HG03342 (cell line): ENCODE measurements around the gene IGLL5.
"Not testable (repeated sequence)": the region's sequence is repeated elsewhere in the genome, so short reads cannot be mapped to it uniquely, and the experiment has no call there.

Experiments used
- ATAC-seq: cut with Tn5 transposase; IDR thresholded peaks from one replicate; pipeline ENCODE4 v1.9.1; 2021; ENCODE audit warnings: mild to moderate bottlenecking, moderate library complexity; ENCODE audit not compliant: unreplicated experiment

Gene IGLL5

GRCh38 chr22:22883090-22883727 is 4.4 kb upstream of the IGLL5 start:
- ATAC-seq = no peak

- no peak for ATAC-seq
These were observed 3.4 kb upstream of the IGLL5 start for GRCh38 chr22:22884010-22884887.

GRCh38 chr22:22884888-22885840 is 2.5 kb upstream of the IGLL5 start:
- no peak for ATAC-seq

- ATAC-seq = no peak
These were observed 1.1 kb upstream of the IGLL5 start for GRCh38 chr22:22886546-22886945.

DNA sequence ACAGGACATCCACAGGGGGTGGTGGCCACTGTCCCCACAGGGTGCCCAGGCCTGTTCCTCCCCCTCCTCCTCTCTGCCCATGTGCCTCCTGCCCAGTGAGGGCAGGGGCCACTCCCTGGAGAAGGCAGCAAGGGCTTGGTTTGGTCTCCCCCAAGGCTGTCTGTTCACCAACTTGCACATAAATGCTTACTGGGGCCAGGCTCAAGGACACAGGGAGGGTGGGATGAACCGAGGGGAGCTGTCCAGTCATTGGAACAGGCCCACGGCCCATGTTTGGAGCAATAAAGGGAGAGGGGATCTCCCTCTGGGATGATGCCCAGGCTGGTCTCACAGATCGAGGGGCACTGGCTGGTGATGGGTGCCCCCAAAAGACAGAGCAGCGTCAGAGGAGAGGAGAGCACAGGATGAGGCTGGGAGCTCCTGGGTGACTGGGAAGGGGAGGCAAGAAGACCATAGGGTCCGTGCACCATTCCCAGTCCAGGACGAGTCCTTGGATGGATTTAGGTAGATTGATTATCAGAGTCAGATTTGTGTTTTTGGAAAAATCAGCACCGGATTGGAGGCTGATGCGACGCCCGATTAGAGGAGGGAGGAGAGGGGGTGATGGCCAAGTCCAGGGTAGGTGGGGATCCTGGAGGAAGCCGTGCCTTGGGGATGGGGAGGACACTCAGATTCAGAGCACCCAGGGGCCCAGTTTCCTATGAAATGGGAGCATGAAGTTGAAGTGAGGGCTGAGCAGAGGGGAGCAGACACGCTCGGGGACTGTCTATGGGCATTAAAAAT is 1.1 kb downstream of the IGLL5 start:
- ATAC-seq = no peak

DNA sequence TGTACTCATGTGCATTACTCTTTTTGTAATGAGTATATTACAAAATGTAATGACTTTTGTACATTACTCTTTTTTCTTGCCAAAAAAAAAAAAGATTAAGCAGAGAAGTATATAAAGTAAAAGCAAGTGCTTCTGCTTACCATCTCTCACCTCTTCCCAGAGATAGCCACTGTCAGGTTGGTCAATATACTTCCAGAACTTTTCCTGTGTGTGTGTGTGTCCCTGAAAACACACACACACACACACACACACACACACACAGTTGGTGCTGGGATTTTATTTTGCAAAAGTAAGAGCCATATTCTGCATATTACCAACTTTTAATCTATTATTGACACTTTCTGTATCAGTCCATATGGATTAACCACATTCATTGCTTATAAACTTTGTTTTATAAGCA is 2.5 kb downstream of the IGLL5 start:
- ATAC-seq = no peak

DNA sequence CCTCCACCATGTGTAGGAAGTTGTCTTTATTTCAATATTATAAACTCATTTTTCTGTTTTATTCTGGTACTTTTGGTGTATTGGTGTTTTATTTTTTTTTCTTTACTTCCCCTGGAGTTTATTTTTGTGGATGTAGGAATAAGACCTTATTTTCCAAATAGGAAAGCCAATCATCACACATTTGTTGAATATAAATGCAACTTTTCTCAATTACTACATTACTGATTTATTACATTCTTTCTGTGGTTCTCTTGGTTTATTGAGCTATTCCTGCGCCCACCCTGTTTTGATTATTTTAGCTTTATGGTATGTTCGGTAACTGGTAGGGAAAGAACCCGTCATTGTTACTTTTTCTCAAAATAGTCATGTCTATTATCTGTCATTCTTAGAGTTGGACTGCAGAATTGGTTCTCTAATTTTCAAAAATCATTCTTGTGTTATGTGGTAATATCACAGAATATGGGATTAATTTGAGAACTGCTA is 3.6 kb downstream of the IGLL5 start:
- no peak for ATAC-seq

DNA sequence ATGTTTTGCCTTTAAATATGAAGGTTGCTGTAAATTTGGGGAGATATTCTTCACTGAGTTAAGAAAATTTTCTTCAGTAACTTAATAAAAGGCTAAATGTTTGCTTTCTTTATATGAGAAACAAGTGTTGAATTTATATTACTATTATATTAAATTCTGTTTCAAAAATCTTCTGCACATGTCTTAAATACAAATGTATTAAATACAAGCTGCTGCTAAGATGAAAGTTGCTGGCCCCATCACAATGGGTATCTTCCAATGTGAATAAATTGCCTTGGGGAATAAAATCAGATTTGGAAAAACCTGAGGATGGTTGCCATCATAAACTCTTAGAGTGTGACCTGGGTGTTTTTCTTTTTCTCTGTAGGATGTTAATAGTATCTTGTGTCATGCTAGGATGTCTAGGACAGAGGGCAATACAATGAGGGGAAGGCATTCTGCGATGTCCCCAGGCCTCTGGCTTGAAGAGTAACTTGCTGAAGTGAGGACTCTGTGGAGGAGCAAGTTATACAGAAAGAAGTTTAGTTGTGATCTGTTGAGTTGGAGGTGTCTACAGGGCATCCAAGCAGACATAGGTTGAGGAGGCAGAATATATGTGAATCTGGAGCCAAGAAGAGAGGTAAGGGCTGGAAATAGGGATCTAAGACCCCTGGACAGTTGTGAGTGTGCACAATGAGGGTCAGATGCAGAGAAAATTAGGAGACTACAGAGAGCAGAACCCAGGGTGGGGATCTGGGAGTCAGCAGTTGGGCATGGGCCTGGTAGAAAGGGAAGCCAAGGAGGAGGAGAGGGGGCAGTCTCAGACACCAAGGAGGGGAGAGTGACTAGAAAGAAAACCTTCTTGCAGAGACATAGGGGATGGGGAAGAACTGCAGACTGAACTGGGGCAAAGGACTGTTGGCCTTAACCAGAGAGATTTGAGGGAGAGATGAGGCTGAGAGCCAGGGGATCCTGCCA is 4.8 kb downstream of the IGLL5 start:
- no peak for ATAC-seq

GRCh38 chr22:22893077-22893805 is 5.6 kb downstream of the IGLL5 start:
- no peak for ATAC-seq

- ATAC-seq = no peak
These were observed 6.5 kb downstream of the IGLL5 start for GRCh38 chr22:22893891-22894739.

GRCh38 chr22:22894740-22895731 is 7.4 kb downstream of the IGLL5 start:
- ATAC-seq = no peak

DNA sequence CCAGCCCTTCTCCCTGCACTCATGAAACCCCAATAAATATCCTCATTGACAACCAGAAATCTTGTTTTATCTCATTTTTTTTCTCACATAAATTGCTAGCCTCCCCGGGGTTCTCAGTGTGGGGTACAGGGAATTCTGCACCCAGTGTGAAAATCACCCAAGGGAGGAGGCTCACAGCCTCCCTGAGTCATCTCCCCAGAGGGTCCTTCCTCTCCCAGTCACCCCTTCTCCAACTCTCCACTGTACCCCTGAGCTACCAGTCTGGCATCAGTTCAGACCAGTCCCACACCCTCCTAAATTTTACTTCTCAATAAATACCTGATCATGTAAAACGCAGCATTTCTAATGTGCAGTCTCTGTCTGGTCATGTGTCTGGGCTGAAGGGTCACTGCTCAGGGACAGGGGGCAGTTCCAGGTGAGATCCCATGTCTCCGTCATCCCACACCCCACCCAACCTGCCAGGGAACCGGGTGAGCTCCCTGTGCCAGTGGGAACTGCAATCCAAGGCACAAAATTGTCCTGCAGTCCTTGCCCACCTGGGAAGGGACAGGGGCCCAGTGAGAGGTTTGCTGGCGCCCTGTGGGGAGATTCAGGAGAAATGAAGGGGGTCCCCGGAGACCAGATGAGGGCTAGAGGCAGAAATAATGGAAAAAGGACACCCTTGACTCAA is 8.3 kb downstream of the IGLL5 start:
- ATAC-seq = no peak

DNA sequence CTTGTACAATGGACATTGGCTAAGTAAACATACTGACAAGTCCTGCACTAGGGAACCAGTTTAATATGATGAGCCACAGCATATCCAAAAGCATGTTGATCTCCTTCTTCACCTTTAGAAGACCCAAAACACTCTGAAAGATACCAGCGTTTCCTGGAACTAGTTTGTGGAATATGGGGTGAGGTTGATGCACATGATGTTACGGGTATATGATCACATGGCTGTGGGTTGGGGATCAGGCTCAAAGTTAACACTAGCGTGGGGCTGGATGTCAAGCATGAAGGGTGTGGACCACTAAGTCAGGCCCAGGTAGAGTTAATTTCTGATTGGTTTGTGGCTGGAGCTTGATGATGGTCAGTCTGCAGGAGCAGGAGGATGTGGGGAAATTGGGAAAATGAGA is 9.0 kb downstream of the IGLL5 start:
- no peak for ATAC-seq

DNA sequence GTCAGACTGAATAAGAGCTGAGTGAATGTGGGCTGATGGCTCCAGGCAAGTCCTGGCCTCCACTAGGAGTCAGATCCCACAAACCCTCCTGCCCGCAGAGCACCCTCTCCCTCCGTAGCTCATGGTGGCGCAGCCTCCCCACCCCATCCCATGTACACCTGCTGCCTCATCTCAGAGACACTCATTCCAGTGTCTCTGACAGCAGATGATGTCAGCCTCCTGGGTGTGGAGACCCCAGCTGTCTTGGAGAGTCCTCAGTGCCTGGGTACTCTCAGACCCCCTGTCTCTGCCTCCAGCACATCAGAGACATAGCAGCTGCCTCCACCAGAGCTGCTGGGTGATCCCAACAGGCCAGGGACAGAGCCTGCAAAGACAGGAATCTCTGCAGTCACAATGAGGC is 9.5 kb downstream of the IGLL5 start:
- ATAC-seq = no peak

- ATAC-seq = no peak
These were observed 10.3 kb downstream of the IGLL5 start for GRCh38 chr22:22897947-22898346.

GRCh38 chr22:22898411-22898950 is 10.9 kb downstream of the IGLL5 start:
- ATAC-seq = not testable (repeated sequence)
